ENCODE data around the gene TTLL11. TPM values are rescaled to one million over a fixed set of nuclear protein-coding genes. Genes with fewer than 3 reads are reported as not detected.

TTLL11 gene
- total and polyA plus RNA-seq, 2 experiments from 2014 or later: 5.5 to 7.6 TPM

- Histone ChIP-seq H3K27ac (no peak overlapping the region), H3K4me3 (no peak overlapping the region), H3K27me3 (peaks cover 3% of the 10 kb centered on the region), H2AFZ (no peak overlapping the region), H3K4me2 (no peak overlapping the region), H3K9me3 (ENCODE audit: low read depth) (no peaks in the 10 kb centered on the region), H3K4me1 (ENCODE audit: insufficient read depth) (no peaks in the 10 kb centered on the region), H3K36me3 (replicated peaks; ENCODE audit: insufficient read depth, low read depth) (no peaks in the 10 kb centered on the region), H4K20me1 (ENCODE audit: insufficient read depth, poor library complexity, severe bottlenecking) (no peaks in the 10 kb centered on the region), H3K9me2 (replicated peaks; ENCODE audit: insufficient read depth) (no peaks in the 10 kb centered on the region), H3K79me2 (no peaks in the 10 kb centered on the region)
- no peak for TF ChIP-seq EZH2phosphoT487 (IDR thresholded peaks at IDR 0.05; ENCODE audit: low read depth, severe bottlenecking, unreplicated experiment)
- TF ChIP-seq EZH2 (IDR thresholded peaks at IDR 0.05; ENCODE audit: borderline replicate concordance): no peak
- TF ChIP-seq CTCF (IDR thresholded peaks at IDR 0.05; ENCODE audit: poor library complexity): no peak
- DNase-seq (ENCODE audit: low spot score): no peak
- WGBS (ENCODE audit: low lambda C conversion rate, missing lambda C conversion rate): 86% methylated on average over 13 of the region's 13 CpGs
Observed at GRCh38 chr9:121876658-121877271, 216.3 kb downstream of the TTLL11 start.

GRCh38 chr9:121876255-121876654 is 216.9 kb downstream of the TTLL11 start:
- TF ChIP-seq EZH2phosphoT487 (IDR thresholded peaks at IDR 0.05; ENCODE audit: low read depth, severe bottlenecking, unreplicated experiment): no peak
- H3K4me2 ChIP-seq: no peak overlapping the region

GRCh38 chr9:121874524-121874923 is 218.6 kb downstream of the TTLL11 start:
- Histone ChIP-seq H2AFZ (no peak overlapping the region), H3K4me3 (no peak overlapping the region), H3K27me3 (no peaks in the 10 kb centered on the region), H3K9me2 (replicated peaks; ENCODE audit: insufficient read depth) (no peaks in the 10 kb centered on the region), H4K20me1 (ENCODE audit: insufficient read depth, poor library complexity, severe bottlenecking) (no peaks in the 10 kb centered on the region), H3K27ac (no peak overlapping the region), H3K4me1 (ENCODE audit: insufficient read depth) (no peaks in the 10 kb centered on the region), H3K4me2 (no peak overlapping the region), H3K36me3 (replicated peaks; ENCODE audit: insufficient read depth, low read depth) (no peaks in the 10 kb centered on the region), H3K79me2 (no peaks in the 10 kb centered on the region), H3K9me3 (ENCODE audit: low read depth) (no peaks in the 10 kb centered on the region)
- DNase-seq (ENCODE audit: low spot score): no peak
- 92% methylated on average over 6 of the region's 6 CpGs for whole genome bisulfite sequencing (ENCODE audit: low lambda C conversion rate, missing lambda C conversion rate)
- TF ChIP-seq CTCF (IDR thresholded peaks at IDR 0.05; ENCODE audit: poor library complexity): no peak
- no peak for TF ChIP-seq EZH2phosphoT487 (IDR thresholded peaks at IDR 0.05; ENCODE audit: low read depth, severe bottlenecking, unreplicated experiment)

More at GRCh38 chr9:121876255-121876654, 216.9 kb downstream of the TTLL11 start:
- Histone ChIP-seq H3K36me3 (replicated peaks; ENCODE audit: insufficient read depth, low read depth) (no peaks in the 10 kb centered on the region), H3K4me1 (ENCODE audit: insufficient read depth) (no peaks in the 10 kb centered on the region), H3K27me3 (peaks cover 3% of the 10 kb centered on the region), H3K79me2 (no peaks in the 10 kb centered on the region), H3K9me3 (ENCODE audit: low read depth) (no peaks in the 10 kb centered on the region), H3K4me3 (no peak overlapping the region), H4K20me1 (ENCODE audit: insufficient read depth, poor library complexity, severe bottlenecking) (no peaks in the 10 kb centered on the region), H2AFZ (no peak overlapping the region), H3K27ac (no peak overlapping the region), H3K9me2 (replicated peaks; ENCODE audit: insufficient read depth) (no peaks in the 10 kb centered on the region)
- no peak for DNase-seq (ENCODE audit: low spot score)
- 83% methylated on average over 2 of the region's 2 CpGs for WGBS (ENCODE audit: low lambda C conversion rate, missing lambda C conversion rate)

GRCh38 chr9:121871431-121872025 is 221.6 kb downstream of the TTLL11 start:
- Histone ChIP-seq H3K9me2 (replicated peaks; ENCODE audit: insufficient read depth) (no peaks in the 10 kb centered on the region), H3K27me3 (peaks cover 3% of the 10 kb centered on the region), H3K27ac (no peak overlapping the region), H3K79me2 (no peaks in the 10 kb centered on the region), H3K4me3 (no peak overlapping the region), H3K36me3 (replicated peaks; ENCODE audit: insufficient read depth, low read depth) (no peaks in the 10 kb centered on the region), H3K4me1 (ENCODE audit: insufficient read depth) (no peaks in the 10 kb centered on the region), H2AFZ (no peak overlapping the region), H3K4me2 (no peak overlapping the region), H3K9me3 (ENCODE audit: low read depth) (no peaks in the 10 kb centered on the region), H4K20me1 (ENCODE audit: insufficient read depth, poor library complexity, severe bottlenecking) (no peaks in the 10 kb centered on the region)
- 85% methylated on average over 8 of the region's 8 CpGs for WGBS (ENCODE audit: low lambda C conversion rate, missing lambda C conversion rate)
- DNase-seq (ENCODE audit: low spot score): no peak
- TF ChIP-seq CTCF (IDR thresholded peaks at IDR 0.05; ENCODE audit: poor library complexity): no peak
- no peak for TF ChIP-seq EZH2phosphoT487 (IDR thresholded peaks at IDR 0.05; ENCODE audit: low read depth, severe bottlenecking, unreplicated experiment)
- no peak for TF ChIP-seq EZH2 (IDR thresholded peaks at IDR 0.05; ENCODE audit: borderline replicate concordance)

All from hepatocyte (in vitro differentiated cells).